Prostate gland (tissue), 2 donors: ENCODE results near the gene GJB6. TPM values are rescaled to one million over a fixed set of nuclear protein-coding genes. Genes with fewer than 3 reads are reported as not detected.

Experiments
- DNase-seq: peaks from one replicate; pipeline ENCODE4 v3.0.0-alpha.2; 2019; ENCODE audit warnings: low spot score
- H3K27ac ChIP-seq, 2 donors: fragments of 200-600 bp; sonication (generic); 2 replicates each; pipeline ENCODE4 v1.5.1; 2017 to 2019
- H3K27me3 ChIP-seq: fragments of 200-600 bp; sonication (generic); replicated peaks from 2 replicates; pipeline ENCODE4 v1.5.1; 2019; ENCODE audit not compliant: insufficient read depth
- H3K36me3 ChIP-seq, 2 donors: fragments of 200-600 bp; sonication (generic); 1 replicate in 1 of 2; 2 replicates in 1 of 2; pipeline versions ENCODE4 v1.5.1 to v1.8.1; 2017 to 2019
- H3K4me1 ChIP-seq: fragments of 200-600 bp; sonication (generic); replicated peaks from 2 replicates; pipeline ENCODE4 v1.5.1; 2019
- H3K4me3 ChIP-seq, 2 donors: fragments of 200-600 bp; sonication (generic); 2 replicates each; pipeline ENCODE4 v1.5.1; 2017 to 2019
- H3K9me3 ChIP-seq: fragments of 200-600 bp; sonication (generic); 2 replicates; pipeline ENCODE4 v1.5.1; 2017
- POLR2A ChIP-seq: fragments of 450-650 bp; IDR thresholded peaks from one replicate; pipeline ENCODE4 v1.6.1; 2016; ENCODE audit warnings: antibody characterized with exemption, mild to moderate bottlenecking
- POLR2AphosphoS5 ChIP-seq: sonication (generic); formaldehyde crosslinking; IDR thresholded peaks from one replicate; pipeline ENCODE4 v1.6.1; 2017; ENCODE audit warnings: antibody characterized with exemption
- WGBS: methylation state at CpG from one replicate; pipeline ENCODE4 v1.1.5; 2018; 5-methylcytosine and 5-hydroxymethylcytosine counted together
- intact Hi-C: fragments of 100-400 bp; cut with DNase I; formaldehyde crosslinking; loops from one replicate; pipeline ENCODE4 v1.14.2; 2022
- total RNA-seq, 2 donors: library from RNA; depleted of rRNA; stranded (reverse); fragments of >200 nt; gene quantifications; one replicate each; pipeline ENCODE4 v1.1.0, GENCODE V29; 2016
- TF ChIP-seq, protein P1 (sequence below), 4 experiments: fragments of 200-600 bp in 2 of 4; fragments of 450-650 bp in 2 of 4; sonication (generic) in 2 of 4; IDR thresholded peaks; 1 replicate in 3 of 4; 2 replicates in 1 of 4; pipeline ENCODE4 v1.5.1; 2016 to 2019; ENCODE audit warnings: antibody characterized with exemption in 4 of 4, mild to moderate bottlenecking in 2 of 4, moderate library complexity in 2 of 4

Gene GJB6
- total RNA-seq, 2 donors from 2014 or later, result 0.28 to 0.32 TPM

DNA sequence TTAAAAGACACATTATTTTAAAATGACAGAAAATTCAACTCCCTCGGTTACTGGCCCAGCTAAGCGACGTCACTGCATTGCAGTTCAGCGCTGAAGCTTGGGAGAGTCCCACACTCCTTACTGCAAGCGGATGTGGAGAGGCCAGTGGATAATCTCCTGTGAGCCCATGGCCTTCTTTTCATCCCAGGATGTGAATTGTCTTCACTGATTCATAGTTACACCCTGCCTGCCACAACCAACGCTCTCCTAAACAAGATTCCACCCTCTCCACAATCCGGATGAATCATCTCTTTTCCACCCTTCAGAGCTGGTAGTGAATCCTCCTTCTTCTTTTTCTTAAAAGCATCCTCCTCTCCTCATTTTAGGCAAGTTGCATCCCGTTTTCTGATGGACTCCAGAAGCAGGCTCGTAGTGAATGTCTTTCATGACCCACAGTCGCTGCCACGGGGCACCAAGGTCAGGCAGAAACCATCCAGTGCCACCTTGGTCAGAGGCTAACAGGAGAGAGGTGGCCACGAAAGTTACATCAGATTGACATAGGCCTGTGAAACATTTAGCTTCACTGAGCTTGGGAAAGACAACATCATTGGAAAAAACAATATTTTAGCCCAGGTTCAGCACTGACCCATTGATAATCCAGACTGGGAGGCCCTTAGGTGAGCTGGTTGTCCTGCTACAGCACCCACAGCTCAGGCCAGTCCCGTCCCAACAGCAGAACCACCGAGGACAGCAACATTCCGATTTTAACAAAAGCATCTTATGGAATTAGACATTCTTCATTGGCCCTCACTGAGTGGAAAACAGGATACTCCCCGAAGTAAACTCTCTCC, 41.4 kb downstream of the GJB6 start:
- Histone ChIP-seq H3K4me1 (peaks cover 5% of the 10 kb centered on the region), H3K4me3 (no peak overlapping the region), H3K9me3 (no peaks in the 10 kb centered on the region), H3K36me3 (no peaks in the 10 kb centered on the region), H3K27ac (no peak overlapping the region), H3K27me3 (no peaks in the 10 kb centered on the region)
- 94% methylated on average over 16 of the region's 16 CpGs for WGBS
- intact Hi-C loops, result loop anchor here (10.0 kb wide), 1 partner anchor 294 kb away; no protein-coding TSS in a partner anchor
- no peak for DNase-seq
- TF ChIP-seq POLR2A (no peak), POLR2AphosphoS5 (no peak)
- TF ChIP-seq, protein P1, sequence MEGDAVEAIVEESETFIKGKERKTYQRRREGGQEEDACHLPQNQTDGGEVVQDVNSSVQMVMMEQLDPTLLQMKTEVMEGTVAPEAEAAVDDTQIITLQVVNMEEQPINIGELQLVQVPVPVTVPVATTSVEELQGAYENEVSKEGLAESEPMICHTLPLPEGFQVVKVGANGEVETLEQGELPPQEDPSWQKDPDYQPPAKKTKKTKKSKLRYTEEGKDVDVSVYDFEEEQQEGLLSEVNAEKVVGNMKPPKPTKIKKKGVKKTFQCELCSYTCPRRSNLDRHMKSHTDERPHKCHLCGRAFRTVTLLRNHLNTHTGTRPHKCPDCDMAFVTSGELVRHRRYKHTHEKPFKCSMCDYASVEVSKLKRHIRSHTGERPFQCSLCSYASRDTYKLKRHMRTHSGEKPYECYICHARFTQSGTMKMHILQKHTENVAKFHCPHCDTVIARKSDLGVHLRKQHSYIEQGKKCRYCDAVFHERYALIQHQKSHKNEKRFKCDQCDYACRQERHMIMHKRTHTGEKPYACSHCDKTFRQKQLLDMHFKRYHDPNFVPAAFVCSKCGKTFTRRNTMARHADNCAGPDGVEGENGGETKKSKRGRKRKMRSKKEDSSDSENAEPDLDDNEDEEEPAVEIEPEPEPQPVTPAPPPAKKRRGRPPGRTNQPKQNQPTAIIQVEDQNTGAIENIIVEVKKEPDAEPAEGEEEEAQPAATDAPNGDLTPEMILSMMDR (IDR thresholded peaks at IDR 0.05), result no peak

GRCh38 chr13:20190076-20190475, 42.0 kb downstream of the GJB6 start:
- Histone ChIP-seq H3K27ac (no peak overlapping the region), H3K4me1 (peaks cover 5% of the 10 kb centered on the region), H3K9me3 (no peaks in the 10 kb centered on the region), H3K36me3 (no peaks in the 10 kb centered on the region), H3K27me3 (no peaks in the 10 kb centered on the region), H3K4me3 (no peak overlapping the region)
- WGBS, result 80% methylated on average over 5 of the region's 5 CpGs
- no peak for DNase-seq
- TF ChIP-seq, protein P1 (IDR thresholded peaks at IDR 0.05), result no peak
- TF ChIP-seq POLR2AphosphoS5 (no peak), POLR2A (no peak)
- intact Hi-C loops, result loop anchor here (10.0 kb wide), 1 partner anchor 295 kb away; no protein-coding TSS in a partner anchor

DNA sequence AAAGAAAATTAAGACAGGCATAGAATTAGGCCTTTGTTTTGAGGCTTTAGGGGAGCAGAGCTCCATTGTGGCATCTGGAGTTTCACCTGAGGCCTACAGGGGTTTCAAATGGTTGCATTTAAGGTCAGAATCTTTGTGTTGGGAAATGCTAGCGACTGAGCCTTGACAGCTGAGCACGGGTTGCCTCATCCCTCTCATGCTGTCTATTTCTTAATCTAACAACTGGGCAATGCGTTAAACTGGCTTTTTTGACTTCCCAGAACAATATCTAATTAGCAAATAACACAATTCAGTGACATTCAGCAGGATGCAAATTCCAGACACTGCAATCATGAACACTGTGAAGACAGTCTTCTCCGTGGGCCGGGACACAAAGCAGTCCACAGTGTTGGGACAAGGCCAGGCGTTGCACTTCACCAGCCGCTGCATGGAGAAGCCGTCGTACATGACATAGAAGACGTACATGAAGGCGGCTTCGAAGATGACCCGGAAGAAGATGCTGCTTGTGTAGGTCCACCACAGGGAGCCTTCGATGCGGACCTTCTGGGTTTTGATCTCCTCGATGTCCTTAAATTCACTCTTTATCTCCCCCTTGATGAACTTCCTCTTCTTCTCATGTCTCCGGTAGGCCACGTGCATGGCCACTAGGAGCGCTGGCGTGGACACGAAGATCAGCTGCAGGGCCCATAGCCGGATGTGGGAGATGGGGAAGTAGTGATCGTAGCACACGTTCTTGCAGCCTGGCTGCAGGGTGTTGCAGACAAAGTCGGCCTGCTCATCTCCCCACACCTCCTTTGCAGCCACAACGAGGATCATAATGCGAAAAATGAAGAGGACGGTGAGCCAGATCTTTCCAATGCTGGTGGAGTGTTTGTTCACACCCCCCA, 43.2 kb downstream of the GJB6 start:
- H3K36me3 ChIP-seq, result no peaks in the 10 kb centered on the region
- H3K4me3 ChIP-seq, result no peak overlapping the region
- 92% methylated on average over 28 of the region's 28 CpGs for WGBS
- H3K27ac ChIP-seq, result no peak overlapping the region
- no peaks in the 10 kb centered on the region for H3K9me3 ChIP-seq
- TF ChIP-seq POLR2AphosphoS5, result no peak
- no peak for DNase-seq
- peaks cover 5% of the 10 kb centered on the region for H3K4me1 ChIP-seq
- intact Hi-C loops, result no loop called here
- H3K27me3 ChIP-seq, result no peaks in the 10 kb centered on the region

GRCh38 chr13:20186771-20187170, 45.3 kb downstream of the GJB6 start:
- intact Hi-C loops, result no loop called here
- no peaks in the 10 kb centered on the region for H3K27me3 ChIP-seq
- H3K4me3 ChIP-seq, result no peak overlapping the region
- H3K36me3 ChIP-seq, result no peaks in the 10 kb centered on the region
- H3K4me1 ChIP-seq, result no peaks in the 10 kb centered on the region
- no peak overlapping the region for H3K27ac ChIP-seq
- WGBS, result 81% methylated on average over 6 of the region's 6 CpGs
- H3K9me3 ChIP-seq, result no peaks in the 10 kb centered on the region
- TF ChIP-seq, protein P1 (IDR thresholded peaks at IDR 0.05), result no peak
- TF ChIP-seq POLR2A, result no peak
- no peak for DNase-seq

DNA sequence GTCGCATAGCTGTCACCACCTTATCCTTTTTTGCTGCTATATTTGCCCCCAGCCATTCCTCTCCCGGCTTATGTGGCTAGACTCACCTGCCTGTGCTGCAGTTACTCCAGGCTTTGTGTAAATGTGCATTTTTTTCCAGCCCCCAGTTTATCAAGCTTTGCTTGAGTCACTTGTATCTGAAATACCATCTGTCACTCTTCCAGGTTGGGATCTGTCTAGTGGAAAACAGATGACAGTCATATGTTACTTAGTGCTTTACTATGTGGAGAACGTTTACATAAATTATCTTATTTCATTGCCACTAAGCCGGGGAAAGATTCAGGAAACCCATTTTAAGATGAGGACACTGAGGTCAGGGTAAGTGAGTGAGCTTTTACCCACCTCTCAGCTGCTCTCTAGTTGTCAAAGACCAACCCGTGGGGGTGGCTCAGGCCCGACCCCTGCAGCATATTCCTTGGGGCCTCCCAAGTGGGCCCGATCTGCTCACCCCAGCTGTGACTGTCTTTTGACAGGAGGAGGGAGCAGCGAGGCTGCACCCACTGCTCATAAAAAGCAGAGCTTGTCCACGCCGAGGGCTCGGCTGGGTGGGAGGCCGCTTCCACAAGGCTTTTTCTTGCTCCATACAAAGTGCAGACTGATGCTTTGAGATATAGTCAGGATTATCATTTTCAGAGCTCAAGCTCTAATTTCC, 46.6 kb downstream of the GJB6 start:
- no peaks in the 10 kb centered on the region for H3K27me3 ChIP-seq
- no peak for DNase-seq
- TF ChIP-seq, protein P1 (IDR thresholded peaks at IDR 0.05), result no peak
- TF ChIP-seq POLR2A (no peak), POLR2AphosphoS5 (no peak)
- intact Hi-C loops, result no loop called here
- no peaks in the 10 kb centered on the region for H3K4me1 ChIP-seq
- H3K9me3 ChIP-seq, result no peaks in the 10 kb centered on the region
- H3K4me3 ChIP-seq, result no peak overlapping the region
- no peaks in the 10 kb centered on the region for H3K36me3 ChIP-seq
- 78% methylated on average over 12 of the region's 12 CpGs for WGBS
- no peak overlapping the region for H3K27ac ChIP-seq
